OCI-LY1 (cell line): Measurements from ENCODE around the gene ALG9.

Experiments
- CTCF ChIP-seq: fragments of 200-600 bp; sonication (generic), shearing (Covaris generic); IDR thresholded peaks from 2 replicates; pipeline ENCODE4 v1.5.1; 2017; ENCODE audit warnings: mild to moderate bottlenecking, antibody characterized with exemption, low read length, moderate library complexity, mixed read lengths
- EZH2 ChIP-seq: fragments of 200-600 bp; sonication (generic), shearing (Covaris generic); IDR thresholded peaks from 2 replicates; pipeline ENCODE4 v1.8.0; 2017; ENCODE audit warnings: borderline replicate concordance, mixed run types, mild to moderate bottlenecking, antibody characterized with exemption, low read length, moderate library complexity, mixed read lengths

DNA sequence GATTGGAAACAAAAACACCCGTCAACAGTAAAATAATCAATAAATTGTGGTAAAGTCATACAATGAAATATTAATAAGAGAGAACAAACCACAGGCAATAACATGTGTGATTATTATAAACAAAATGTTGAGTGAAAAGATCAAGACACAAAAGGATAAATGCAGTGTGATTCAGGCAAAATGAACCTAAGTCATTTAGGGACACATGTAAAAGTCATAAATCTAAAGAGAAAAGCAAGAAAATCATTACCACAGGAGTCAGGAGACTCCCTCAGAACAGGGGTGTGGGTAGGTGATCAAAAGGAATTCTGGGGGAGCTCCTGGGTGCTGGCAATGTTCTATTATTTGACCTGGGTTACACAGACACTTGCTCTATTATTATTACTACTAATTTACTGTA lies 57.3 kb downstream of the ALG9 start:
- TF ChIP-seq CTCF (no peak), EZH2 (no peak)
